ENCODE measurements around the gene EZH1.
"Not testable (repeated sequence)": the region's sequence is repeated elsewhere in the genome, so short reads cannot be mapped to it uniquely, and the experiment has no call there.

The EZH1 gene

GRCh38 chr17:42669977-42670788 is 74.7 kb downstream of the EZH1 start:
- DNase-seq (ENCODE audit: low spot score), result no peak

GRCh38 chr17:42669705-42669976 is 75.2 kb downstream of the EZH1 start:
- no peak for DNase-seq (ENCODE audit: low spot score)

GRCh38 chr17:42667088-42667951 is 77.5 kb downstream of the EZH1 start:
- peak; percentile 32 for DNase-seq (ENCODE audit: low spot score)

- DNase-seq (ENCODE audit: low spot score), result not testable (repeated sequence)
These were observed 78.7 kb downstream of the EZH1 start for GRCh38 chr17:42666126-42666525.

GRCh38 chr17:42665581-42666001 is 79.2 kb downstream of the EZH1 start:
- DNase-seq (ENCODE audit: low spot score), result peak; percentile 24

GRCh38 chr17:42660692-42661345 is 84.0 kb downstream of the EZH1 start:
- DNase-seq (ENCODE audit: low spot score), result no peak

- not testable (repeated sequence) for DNase-seq (ENCODE audit: low spot score)
These were observed 84.9 kb downstream of the EZH1 start for GRCh38 chr17:42659932-42660274.

GRCh38 chr17:42659079-42659931 is 85.5 kb downstream of the EZH1 start, which contains the start of gene TUBG2:
Gene TUBG2, plus strand, starts transcription at chr17:42659284. Its CDS starts 220 bp downstream, at chr17:42659504.
- DNase-seq (ENCODE audit: low spot score), result peak; percentile 100

GRCh38 chr17:42657824-42658588 is 86.8 kb downstream of the EZH1 start:
- DNase-seq (ENCODE audit: low spot score), result no peak

GRCh38 chr17:42655528-42655927 is 89.3 kb downstream of the EZH1 start:
- DNase-seq (ENCODE audit: low spot score), result no peak

- no peak for DNase-seq (ENCODE audit: low spot score)
These were observed 91.4 kb downstream of the EZH1 start for GRCh38 chr17:42653179-42654124.

GRCh38 chr17:42651392-42651791 is 93.4 kb downstream of the EZH1 start:
- no peak for DNase-seq (ENCODE audit: low spot score)

Measured in D341Med (cell line).